Adrenal gland (tissue), 5 donors: Measurements from ENCODE around the gene HS6ST2.

Experiments
- POLR2A ChIP-seq, 2 donors: fragments of 450-650 bp; IDR thresholded peaks; one replicate each; pipeline ENCODE4 v1.6.1; 2017; ENCODE audit warnings: antibody characterized with exemption in 2 of 2, mild to moderate bottlenecking in 2 of 2, moderate library complexity in 1 of 2
- TF ChIP-seq, protein P1 (sequence below), 6 experiments: fragments of 450-650 bp in 4 of 6; fragments of 200-600 bp in 2 of 6; sonication (generic) in 1 of 6; IDR thresholded peaks; 1 replicate in 5 of 6; 2 replicates in 1 of 6; pipeline versions ENCODE4 v1.5.1 to v1.8.0; 2016 to 2021; ENCODE audit warnings: antibody characterized with exemption in 6 of 6, mild to moderate bottlenecking in 2 of 6, moderate library complexity in 1 of 6
- donor health status: DM: no; HTN: no; CAD: no.

DNA sequence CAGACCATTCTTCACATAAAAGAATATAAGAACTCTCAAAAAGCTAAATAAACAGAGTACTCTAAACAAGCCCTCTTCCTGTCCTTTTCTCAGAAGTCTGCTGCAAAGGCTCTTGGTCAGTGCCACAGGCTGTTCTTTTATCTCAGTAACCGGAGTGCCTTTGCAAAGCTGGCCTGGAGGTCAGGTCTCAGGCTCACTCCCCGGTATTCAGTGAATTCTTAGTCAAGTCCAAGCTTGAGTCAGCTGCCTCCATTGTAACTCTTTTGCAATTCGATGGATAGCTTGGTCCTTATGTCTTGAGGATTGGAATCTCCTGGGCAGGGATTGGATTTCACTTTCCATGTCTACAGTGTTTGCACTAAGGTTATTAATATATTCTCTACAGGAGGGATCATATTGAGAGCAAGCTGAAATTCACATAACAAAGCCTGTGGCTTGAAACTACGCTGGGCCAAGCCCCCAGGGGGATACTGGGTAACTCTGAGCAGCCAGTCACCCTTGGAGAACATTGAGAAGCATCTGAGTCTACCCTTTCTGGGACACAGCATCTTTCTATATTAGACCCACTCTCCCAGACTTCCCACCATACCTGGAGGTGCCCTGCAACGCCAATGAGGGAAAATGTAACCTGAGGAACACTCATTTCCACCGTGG, 10.0 kb upstream of the HS6ST2 start:
- TF ChIP-seq, protein P1, sequence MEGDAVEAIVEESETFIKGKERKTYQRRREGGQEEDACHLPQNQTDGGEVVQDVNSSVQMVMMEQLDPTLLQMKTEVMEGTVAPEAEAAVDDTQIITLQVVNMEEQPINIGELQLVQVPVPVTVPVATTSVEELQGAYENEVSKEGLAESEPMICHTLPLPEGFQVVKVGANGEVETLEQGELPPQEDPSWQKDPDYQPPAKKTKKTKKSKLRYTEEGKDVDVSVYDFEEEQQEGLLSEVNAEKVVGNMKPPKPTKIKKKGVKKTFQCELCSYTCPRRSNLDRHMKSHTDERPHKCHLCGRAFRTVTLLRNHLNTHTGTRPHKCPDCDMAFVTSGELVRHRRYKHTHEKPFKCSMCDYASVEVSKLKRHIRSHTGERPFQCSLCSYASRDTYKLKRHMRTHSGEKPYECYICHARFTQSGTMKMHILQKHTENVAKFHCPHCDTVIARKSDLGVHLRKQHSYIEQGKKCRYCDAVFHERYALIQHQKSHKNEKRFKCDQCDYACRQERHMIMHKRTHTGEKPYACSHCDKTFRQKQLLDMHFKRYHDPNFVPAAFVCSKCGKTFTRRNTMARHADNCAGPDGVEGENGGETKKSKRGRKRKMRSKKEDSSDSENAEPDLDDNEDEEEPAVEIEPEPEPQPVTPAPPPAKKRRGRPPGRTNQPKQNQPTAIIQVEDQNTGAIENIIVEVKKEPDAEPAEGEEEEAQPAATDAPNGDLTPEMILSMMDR (IDR thresholded peaks at IDR 0.05): no peak
- TF ChIP-seq POLR2A (IDR thresholded peaks at IDR 0.05): no peak
